HUDEP-2 (cell line): ENCODE data around the gene HACE1.

ENCODE experiments used
- DNase-seq, 76 experiments: peaks; one replicate each; lab custom pipeline; 2025; ENCODE audit not compliant: unreplicated experiment in 76 of 76; lab: John Stamatoyannopoulos, UW

The HACE1 gene

GRCh38 chr6:104689551-104690205, 170.0 kb downstream of the HACE1 start:
- DNase-seq = no peak

- no peak for DNase-seq
Measured at GRCh38 chr6:104688283-104688969, 171.3 kb downstream of the HACE1 start.

DNA sequence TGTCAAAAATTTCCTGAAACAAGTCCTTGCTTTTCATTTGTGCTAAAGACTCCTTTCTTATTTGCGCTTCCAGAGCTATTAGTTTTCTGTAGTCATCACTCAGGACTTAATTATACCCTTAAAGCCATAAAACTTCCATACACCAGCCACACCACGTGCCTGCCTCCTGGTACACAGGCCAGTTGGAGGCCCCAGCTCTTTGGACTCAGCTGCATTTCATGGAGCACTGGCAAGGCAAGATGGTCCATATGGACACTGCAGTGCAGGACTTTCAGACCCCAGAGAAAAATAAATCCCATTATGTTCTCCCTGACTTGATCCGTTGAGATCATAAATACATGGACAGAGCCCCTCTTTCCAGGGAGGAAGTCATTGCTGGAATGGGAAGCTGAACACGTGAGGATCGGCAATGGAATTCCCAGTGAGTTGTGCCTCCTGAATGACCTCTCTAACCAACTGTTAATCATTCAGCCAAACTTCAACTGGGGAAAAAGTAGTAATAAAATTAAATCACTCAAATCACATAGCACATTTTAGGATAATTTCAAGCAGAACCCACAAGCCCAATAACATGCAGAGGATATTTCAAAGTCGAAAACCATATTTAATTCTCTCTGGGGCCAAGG, 173.1 kb downstream of the HACE1 start:
- no peak for DNase-seq

GRCh38 chr6:104685871-104686549, 173.7 kb downstream of the HACE1 start:
- DNase-seq = no peak

- DNase-seq = no peak
Measured at GRCh38 chr6:104684911-104685415, 174.8 kb downstream of the HACE1 start.

- no peak for DNase-seq
Measured at GRCh38 chr6:104683809-104684208, 175.9 kb downstream of the HACE1 start.

GRCh38 chr6:104682722-104683643, 176.7 kb downstream of the HACE1 start:
- DNase-seq = peak in 67 of 76 experiments; percentile 5 to 80 (median 53)

GRCh38 chr6:104680539-104680938, 179.2 kb downstream of the HACE1 start:
- no peak for DNase-seq

- DNase-seq = no peak
Measured at GRCh38 chr6:104679971-104680370, 179.7 kb downstream of the HACE1 start.
